Hematopoietic multipotent progenitor cell treated with erythropoietin and hydrocortisone succinate and interleukin-3 and kit ligand, for 17 days (in vitro differentiated cells): Measurements from ENCODE around the gene HNRNPC.
"Not testable (repeated sequence)": the region's sequence is repeated elsewhere in the genome, so short reads cannot be mapped to it uniquely, and the experiment has no call there.

Experiments
- DNase-seq: peaks from one replicate; pipeline ENCODE4 v3.0.0-alpha.2; 2015; ENCODE audit warnings: low spot score

HNRNPC gene

DNA sequence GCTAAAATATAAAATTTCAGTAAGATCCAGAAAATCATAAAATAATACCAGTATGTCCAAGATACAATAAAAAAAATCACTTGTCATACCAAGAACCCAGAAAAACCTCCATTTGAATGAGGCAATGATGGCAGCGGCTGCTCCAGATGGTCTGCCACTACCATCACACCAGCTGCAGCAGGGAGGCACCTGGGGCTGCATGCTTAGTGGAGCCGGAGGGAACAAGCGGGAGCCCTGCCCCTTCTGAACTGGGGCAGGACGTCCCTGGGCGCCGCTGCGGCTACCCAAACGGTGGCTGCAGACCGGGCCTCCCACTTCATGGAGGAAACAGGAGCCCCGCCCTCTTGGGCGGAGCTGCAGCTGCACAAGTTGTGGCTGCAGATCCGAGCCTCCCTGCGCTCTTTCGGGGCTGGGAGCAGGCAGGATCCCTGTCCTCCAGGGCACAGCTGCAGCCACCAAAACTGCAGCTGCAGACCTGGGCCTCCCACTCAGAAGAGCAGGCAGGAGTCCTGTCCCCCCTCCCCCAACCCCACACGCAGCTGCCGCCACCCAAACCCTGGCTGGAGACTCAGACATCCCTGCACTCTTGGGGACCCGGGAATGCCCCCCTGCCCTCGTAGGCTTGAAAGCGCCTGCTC, 77.3 kb downstream of the HNRNPC start:
- DNase-seq, result no peak

DNA sequence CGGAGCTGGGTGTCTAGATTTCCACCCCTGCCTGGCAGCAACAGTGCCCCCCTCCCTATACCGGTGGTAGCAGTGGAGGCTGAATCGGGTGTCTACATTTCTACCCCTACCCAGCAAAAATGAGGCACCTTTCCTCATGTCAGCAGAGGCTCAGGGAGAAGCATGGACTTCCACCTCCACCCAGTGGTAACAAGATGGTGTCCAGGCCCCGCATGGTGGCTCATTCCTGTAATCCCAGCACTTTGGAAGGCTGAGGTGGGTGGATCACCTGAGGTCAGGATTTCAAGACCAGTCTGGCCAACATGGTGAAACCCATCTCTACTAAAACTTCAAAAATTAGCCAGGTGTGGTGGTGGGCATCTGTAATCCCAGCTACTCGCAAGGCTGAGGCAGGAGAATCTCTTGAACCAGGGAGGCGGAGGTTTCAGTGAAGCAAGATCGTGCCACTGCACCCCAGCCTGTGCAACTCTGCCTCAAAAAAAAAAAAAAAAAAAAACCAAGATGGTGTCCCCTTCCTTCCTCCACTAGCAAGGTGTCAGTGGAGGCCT, 77.9 kb downstream of the HNRNPC start:
- DNase-seq, result no peak

DNA sequence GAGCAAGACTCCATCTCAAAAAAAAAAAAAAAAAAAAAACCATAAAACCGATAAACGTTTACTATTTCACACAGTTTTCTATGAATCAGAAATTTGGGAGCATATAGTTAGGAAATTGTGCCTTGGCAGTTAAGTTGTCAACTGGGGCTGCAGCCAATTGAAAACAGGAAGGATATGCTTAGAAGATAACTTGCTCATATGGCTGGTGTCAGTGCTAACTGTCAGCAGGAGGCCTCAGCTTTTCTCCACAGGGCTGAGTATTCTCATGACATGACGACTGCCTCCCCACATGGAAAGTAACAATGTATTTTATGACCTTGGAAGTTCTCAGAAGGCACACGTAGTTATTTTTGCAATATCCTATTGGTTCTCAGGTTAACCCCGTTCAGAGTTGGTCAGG, 83.8 kb downstream of the HNRNPC start:
- DNase-seq, result no peak

DNA sequence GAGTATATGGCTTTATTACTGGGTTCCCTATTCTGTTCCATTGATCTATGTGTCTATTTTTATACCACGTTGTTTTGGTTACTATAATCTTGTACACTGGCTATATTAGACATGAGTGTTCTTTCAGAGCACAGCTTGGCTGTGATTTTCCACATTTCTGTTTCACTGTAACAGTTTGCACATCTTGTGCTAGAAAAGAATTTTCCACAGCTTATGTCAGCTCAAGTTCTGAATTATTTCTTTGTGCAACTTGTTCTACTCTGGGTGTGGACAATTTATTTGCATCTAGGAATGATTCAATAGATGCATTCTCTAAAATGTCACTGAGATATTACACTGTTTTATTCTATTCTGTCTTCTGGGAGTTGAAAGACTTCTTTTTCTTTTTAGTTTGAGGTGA, 85.0 kb downstream of the HNRNPC start:
- no peak for DNase-seq

DNA sequence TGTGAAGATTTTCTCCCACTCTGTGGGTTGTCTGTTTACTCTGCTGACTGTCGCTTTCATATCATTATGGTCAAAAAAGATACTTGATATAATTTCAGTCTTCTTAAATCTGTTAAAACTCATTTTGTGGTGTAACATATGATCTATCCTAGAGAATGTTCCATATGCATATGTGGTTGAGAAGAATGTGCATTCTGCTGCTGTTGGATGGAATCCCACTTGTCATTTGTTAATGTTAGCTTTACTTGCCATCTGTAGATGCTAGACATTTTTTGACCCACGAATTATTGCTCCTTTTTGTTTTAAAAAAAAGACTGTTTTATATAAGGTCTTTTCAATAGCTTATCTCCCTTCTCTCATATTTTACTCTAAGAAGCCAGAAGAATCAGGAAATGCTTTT, 87.1 kb downstream of the HNRNPC start:
- DNase-seq, result no peak

DNA sequence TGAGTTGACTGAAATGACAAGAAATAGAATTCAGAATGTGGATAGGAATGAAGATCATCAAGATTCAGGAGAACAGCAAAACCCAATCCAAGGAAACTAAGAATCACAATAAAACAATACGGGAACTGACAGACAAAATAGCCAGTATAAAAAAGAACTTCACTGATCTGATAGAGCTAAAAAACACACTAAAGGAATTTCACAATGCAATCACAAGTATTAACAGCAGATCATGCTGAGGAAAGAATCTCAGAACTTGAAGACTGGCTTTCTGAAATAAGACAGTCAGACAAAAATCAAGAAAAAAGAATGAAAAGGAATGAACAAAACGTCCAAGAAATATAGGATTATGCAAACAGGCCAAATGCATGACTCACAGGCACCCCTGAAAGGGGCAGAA, 98.1 kb downstream of the HNRNPC start:
- DNase-seq, result no peak

DNA sequence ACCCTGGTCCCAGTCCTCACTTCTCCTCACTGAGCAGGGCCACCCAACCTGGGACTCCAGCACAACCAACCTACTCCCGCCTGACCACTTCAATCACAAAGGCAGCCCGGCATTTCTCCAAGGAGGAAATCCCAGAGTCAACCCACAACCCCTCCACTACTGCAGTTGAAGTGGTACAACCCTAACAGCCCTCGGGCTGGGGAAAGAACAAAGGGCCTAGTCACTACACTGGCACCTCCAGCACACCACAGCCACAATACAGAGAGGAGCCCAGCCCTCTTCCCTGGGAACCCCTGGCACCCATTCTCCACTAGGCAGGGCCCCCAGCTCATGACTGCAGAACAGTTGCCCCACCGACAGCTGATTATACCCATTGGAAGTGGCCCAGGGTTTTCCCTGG, 99.7 kb downstream of the HNRNPC start:
- DNase-seq, result no peak

DNA sequence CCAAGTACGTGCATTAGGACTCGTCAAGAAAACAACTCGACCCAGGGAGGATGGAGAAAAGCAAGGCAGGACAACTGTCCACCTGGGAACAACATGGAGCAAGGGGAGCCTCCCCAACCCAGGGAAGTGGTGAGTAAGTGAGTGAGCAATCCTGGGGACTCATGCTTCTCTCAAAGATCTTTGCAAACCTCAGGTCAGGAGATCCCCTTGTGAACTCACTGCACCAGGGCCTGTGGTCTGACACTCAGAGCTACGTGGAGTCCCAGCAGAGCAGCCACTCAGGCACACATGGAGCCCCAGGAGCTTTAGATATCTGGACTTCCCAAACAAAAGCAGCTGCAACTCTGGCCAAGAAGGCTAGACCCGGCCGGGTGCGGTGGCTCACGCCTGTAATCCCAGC, 101.2 kb downstream of the HNRNPC start:
- DNase-seq, result no peak

DNA sequence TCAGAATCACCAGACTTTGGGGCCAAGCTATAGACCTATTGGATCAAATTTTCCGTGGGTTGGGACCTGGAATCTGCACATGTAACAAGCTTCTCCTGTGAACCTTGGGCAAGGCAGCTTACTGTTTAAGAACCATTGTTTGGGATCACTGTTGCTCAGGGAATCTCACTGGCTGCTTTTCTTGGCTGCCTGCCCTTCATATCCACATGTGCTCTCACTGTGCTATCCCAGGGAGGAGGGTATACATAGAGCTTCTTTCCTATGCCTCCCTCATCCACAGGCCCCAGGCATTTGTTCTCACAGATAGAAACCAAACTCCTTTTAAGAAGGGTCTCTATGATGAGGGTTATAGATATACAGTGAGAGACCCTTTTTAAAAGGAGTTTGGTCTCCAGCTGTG, 103.6 kb downstream of the HNRNPC start:
- not testable (repeated sequence) for DNase-seq

DNA sequence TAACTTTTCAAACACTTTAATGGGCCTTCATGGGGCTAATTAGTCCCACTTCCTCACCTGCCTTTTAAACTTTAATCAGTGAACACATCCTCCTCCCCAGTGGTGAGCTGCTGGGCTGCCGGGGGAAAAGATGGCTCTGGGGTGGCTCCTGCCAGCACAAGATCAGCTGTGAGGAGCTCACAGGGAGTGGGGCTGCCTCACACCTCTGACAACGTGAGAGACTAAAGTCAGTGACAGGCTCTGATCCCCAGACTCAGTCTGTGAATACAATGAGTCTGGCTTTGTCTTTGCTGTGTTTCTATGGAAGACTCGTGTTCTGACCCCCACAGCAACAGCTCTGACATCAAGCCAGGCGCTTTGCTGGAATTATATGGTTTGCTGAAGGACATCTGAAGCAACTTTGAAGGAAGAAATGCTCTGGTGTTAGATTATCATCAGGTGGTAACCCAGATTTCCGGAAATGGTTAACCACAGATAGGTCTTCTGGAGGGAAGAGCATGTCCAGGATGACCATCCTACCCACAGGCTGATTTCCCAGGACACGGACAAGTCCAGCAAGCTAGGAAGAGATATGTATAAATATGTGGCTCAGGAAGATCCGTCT, 104.1 kb downstream of the HNRNPC start:
- DNase-seq, result not testable (repeated sequence)

DNA sequence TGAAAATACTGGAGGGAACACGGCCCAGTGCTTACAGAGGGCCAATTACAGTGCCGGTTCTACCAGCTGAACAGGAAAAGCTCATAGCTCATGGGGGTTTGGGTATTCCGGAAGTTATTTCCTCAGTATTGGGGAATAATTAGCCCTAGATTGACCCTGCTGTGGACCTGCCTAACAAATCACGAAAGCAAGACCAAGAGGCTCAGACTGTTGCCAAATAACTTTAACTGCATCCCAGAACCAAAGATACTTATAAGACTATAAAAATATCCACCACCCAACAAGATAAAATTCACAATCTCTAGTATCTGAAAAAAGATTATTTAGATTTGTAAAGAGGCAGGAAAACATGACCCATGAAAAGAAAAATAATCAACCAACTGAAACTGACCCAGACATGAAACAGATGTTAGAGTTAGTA, 105.4 kb downstream of the HNRNPC start:
- DNase-seq, result no peak

DNA sequence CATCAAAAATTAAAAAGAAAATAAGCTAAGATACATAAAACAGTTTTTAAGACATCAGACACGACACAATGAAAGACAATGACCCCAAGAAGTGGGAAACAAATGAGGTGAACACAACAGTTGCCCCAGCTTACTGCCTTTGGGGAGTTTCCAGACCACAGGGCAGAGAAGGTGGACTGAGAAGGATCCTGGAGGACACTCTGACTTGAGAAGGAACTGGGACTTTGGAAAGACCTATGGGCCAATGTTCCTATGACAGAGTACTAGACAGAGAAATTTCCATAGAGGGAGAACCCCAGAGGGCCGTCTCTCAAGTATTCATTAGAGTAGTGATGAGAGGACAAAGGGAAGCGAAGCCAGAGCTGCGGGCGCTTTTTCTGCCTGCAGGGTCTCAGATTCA, 107.2 kb downstream of the HNRNPC start:
- DNase-seq, result no peak

DNA sequence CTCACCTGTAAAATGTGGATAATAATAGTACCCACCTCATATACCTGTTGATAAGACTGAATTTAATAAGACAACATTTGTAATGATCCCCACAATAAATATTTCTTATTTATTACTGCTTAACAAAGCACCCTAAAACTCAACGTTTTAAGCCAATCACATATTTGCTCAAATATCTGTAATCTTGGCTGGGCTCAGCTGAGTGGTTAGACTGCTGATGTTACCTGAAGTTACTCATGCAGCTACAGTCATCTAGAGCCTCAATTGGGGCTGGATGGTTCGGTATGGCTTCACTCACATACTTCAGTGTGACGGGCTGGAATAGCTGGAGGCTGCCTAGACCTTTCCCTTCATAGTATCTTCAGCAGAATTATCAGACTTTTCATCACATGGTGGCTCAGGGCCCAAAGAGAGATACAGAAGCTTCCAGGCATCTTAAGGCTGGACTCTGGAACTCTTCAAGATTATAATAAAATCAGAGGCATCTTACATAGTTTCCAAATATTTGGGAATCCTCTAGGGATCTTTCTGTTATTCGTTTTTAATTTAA, 109.1 kb downstream of the HNRNPC start:
- DNase-seq, result no peak
